Nephron progenitor cell (in vitro differentiated cells): Measurements from ENCODE around the gene OR4D5.

Experiments
- DNase-seq: peaks from one replicate; pipeline ENCODE4 v3.0.0; 2021
- H3K27ac Mint-ChIP-seq: 2 replicates; pipeline ENCODE4 v1.8.0; 2021; ENCODE audit warnings: mild to moderate bottlenecking, moderate library complexity, mixed read lengths
- H3K27me3 Mint-ChIP-seq: 2 replicates; pipeline ENCODE4 v1.8.0; 2021; ENCODE audit warnings: mild to moderate bottlenecking, low read depth, mixed read lengths; ENCODE audit not compliant: poor library complexity
- H3K36me3 Mint-ChIP-seq: 2 replicates; pipeline ENCODE4 v1.8.0; 2021; ENCODE audit warnings: low read depth, mixed read lengths
- H3K4me1 Mint-ChIP-seq: 2 replicates; pipeline ENCODE4 v1.8.0; 2021; ENCODE audit warnings: mixed read lengths
- H3K4me3 Mint-ChIP-seq: 2 replicates; pipeline ENCODE4 v1.8.0; 2021; ENCODE audit warnings: mild to moderate bottlenecking, moderate library complexity, mixed read lengths
- H3K9me3 Mint-ChIP-seq: 2 replicates; pipeline ENCODE4 v1.8.0; 2021; ENCODE audit warnings: mild to moderate bottlenecking, moderate library complexity, mixed read lengths
- TF ChIP-seq, protein P1 (sequence below): fragments of 200-600 bp; sonication (generic); IDR thresholded peaks from 2 replicates; pipeline ENCODE4 v1.5.0; 2021; ENCODE audit warnings: antibody characterized with exemption

The OR4D5 gene

DNA sequence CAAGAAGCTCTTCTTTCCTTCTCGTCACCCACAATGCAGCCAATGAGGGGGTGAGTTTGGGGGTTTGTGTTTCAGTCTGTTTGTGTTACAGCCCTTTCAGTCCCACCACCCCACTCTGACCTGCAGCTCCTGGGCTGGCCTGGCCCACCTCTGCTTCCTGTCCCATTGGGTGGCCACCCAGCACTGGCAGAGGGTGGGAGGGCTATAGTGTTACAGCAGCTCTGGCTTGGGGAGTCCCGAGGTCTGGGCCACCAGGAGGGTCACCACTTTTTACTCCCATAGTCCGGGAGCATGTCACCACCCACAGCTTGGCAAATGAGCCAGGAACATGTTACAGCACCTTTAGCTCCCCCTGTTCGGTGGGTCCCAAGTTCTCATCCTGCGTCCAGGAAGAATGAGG, 39.9 kb downstream of the OR4D5 start:
- no peak overlapping the region for H3K4me3 Mint-ChIP-seq
- no peak for DNase-seq
- no peaks in the 10 kb centered on the region for H3K36me3 Mint-ChIP-seq
- no peaks in the 10 kb centered on the region for H3K4me1 Mint-ChIP-seq
- H3K9me3 Mint-ChIP-seq, result peaks cover 13% of the 10 kb centered on the region
- no peak overlapping the region for H3K27ac Mint-ChIP-seq
- H3K27me3 Mint-ChIP-seq, result peaks cover 10% of the 10 kb centered on the region
- TF ChIP-seq, protein P1, sequence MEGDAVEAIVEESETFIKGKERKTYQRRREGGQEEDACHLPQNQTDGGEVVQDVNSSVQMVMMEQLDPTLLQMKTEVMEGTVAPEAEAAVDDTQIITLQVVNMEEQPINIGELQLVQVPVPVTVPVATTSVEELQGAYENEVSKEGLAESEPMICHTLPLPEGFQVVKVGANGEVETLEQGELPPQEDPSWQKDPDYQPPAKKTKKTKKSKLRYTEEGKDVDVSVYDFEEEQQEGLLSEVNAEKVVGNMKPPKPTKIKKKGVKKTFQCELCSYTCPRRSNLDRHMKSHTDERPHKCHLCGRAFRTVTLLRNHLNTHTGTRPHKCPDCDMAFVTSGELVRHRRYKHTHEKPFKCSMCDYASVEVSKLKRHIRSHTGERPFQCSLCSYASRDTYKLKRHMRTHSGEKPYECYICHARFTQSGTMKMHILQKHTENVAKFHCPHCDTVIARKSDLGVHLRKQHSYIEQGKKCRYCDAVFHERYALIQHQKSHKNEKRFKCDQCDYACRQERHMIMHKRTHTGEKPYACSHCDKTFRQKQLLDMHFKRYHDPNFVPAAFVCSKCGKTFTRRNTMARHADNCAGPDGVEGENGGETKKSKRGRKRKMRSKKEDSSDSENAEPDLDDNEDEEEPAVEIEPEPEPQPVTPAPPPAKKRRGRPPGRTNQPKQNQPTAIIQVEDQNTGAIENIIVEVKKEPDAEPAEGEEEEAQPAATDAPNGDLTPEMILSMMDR, result no peak
